ENCODE results near the gene BTNL2.
"Not testable (repeated sequence)": the region's sequence is repeated elsewhere in the genome, so short reads cannot be mapped to it uniquely, and the experiment has no call there.

BTNL2 gene, protein sequence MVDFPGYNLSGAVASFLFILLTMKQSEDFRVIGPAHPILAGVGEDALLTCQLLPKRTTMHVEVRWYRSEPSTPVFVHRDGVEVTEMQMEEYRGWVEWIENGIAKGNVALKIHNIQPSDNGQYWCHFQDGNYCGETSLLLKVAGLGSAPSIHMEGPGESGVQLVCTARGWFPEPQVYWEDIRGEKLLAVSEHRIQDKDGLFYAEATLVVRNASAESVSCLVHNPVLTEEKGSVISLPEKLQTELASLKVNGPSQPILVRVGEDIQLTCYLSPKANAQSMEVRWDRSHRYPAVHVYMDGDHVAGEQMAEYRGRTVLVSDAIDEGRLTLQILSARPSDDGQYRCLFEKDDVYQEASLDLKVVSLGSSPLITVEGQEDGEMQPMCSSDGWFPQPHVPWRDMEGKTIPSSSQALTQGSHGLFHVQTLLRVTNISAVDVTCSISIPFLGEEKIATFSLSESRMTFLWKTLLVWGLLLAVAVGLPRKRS

DNA sequence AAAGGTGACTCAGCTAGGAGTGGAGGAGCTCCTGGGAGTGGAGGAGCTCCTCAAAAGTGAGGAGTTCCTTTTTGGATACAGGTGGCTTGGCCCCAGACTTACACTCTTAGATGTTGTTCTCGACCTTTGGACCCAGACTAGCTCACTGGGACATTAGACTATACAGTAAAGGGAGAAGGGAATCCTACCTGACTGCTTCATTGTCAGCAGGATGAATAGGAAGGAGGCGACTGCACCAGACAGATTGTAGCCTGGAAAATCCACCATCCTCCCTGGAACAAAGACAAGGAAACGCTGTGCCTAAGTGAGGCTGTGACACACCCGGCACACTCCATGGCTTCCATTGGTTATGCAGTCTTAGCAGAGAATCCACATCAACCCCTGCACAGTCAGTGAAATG lies at the start of gene BTNL2:
Gene BTNL2, minus strand, starts transcription at position 325 of the 400 bp plus-strand sequence. Its CDS starts 58 bp downstream, at position 267.
- DNase-seq, result no peak

DNA sequence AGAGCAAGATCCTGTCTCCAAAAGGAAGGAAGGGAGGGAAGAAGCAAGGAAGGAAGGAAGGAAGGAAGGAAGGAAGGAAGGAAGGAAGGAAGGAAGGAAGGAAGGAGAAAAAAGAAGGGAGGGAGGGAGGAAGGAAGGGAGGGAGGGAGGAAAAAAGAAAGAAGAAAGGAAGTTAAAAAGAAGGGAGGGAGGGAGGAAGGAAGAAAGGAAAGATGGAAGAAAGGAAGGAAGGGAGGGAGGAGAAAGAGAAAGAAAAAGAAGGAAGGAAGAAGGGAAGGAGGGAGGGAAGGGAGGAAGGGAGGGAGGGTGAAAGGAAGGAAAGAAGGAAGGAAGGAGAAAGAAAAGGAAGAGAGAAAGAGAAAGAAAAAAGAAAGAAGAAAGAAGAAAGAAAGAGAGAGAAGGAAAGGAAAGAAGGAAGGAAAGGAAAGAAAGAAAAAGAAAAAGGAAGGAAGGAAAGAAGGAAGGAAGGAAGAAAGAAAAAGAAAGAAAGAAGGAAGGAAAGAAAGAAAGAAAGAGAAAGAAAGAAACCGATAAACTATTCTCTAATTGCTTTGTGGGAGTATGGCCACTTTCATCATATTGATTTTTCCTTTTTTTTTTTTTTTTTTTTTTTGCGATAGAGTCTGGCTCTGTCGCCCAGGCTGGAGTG lies 42.2 kb upstream of the BTNL2 start:
- DNase-seq, result no peak

DNA sequence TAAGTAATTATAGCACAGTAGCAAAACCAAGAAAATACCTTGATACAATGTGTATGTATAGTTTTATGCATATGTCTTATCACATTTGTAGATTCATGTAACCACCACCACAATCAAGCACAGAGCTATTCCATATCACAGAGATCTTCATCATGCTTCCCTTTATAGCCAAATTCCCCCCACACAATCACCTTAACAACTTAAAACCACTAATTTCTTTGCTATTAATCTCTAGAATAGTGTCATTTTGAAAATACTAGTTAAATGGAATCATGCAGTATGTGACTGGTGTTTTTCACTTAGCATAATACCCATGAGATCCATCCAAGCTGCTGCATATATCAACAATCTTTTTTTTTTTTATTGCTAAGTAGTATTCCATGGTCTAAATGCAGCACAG lies 41.0 kb upstream of the BTNL2 start:
- DNase-seq, result no peak

DNA sequence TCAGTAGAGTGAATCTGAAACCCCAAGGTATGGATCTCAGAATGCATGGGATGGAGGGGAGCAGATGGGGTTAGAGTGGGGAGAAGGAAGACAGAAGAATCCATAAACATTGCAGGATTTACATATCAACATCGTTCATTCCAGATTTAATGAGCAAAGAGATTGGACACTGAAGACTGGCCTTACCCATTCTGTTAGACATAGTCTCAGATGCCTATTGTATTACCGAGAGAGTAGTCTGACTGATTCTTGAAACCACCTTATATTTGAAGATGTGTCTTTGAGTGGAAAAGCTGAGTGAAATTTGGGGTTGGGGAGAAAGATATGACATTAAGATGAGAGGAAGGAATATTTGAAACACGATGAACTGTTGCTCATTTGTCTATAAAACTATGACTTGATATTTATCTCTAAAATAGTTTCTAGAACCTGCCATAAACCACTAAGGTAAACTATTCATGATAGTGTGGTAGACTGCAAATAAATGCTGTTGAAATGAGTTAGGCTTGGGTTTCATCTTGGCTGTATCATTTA lies 38.4 kb upstream of the BTNL2 start:
- no peak for DNase-seq

DNA sequence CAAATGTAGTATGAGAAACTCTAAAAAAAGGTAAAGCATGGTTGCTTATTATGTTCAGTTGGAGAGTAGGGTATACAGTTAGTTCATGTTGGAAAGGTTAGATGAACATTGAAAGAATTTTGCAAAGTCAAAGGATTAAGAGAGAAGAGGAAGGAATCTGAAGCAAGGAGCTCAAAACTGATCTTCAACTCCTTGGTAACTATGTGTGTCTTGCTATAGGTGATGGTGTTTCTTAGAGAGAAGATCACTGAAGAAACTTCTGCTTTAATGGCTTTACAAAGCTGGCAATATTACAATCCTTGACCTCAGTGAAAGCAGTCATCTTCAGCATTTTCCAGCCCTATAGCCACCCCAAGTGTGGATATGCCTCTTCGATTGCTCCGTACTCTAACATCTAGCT lies 37.5 kb upstream of the BTNL2 start:
- DNase-seq, result no peak

DNA sequence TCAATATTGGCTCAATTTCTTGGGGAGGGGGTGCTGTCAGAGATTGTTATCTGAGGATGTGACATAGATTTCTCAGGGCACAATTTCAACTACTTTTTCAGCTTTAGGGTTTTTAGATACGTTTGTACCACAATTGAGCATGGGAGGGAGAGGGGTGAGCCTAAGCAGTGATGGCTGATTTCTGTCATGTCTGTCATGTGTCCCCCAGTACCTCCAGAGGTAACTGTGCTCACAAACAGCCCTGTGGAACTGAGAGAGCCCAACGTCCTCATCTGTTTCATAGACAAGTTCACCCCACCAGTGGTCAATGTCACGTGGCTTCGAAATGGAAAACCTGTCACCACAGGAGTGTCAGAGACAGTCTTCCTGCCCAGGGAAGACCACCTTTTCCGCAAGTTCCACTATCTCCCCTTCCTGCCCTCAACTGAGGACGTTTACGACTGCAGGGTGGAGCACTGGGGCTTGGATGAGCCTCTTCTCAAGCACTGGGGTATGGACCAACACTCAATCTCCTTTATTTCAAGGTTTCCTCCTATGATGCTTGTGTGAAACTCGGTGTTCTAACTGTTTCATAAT lies 36.1 kb upstream of the BTNL2 start:
- DNase-seq, result no peak

DNA sequence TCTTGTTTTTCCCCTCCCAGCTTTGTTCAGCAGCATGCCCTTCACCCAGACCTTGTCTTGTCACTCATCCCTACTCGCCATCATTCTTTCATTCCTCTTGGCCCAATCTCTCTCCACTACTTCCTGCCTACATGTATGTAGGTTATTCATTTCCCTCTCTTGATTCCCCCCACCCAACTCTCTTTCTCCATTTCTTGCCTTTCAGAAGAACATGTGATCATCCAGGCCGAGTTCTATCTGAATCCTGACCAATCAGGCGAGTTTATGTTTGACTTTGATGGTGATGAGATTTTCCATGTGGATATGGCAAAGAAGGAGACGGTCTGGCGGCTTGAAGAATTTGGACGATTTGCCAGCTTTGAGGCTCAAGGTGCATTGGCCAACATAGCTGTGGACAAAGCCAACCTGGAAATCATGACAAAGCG lies 35.3 kb upstream of the BTNL2 start:
- no peak for DNase-seq

DNA sequence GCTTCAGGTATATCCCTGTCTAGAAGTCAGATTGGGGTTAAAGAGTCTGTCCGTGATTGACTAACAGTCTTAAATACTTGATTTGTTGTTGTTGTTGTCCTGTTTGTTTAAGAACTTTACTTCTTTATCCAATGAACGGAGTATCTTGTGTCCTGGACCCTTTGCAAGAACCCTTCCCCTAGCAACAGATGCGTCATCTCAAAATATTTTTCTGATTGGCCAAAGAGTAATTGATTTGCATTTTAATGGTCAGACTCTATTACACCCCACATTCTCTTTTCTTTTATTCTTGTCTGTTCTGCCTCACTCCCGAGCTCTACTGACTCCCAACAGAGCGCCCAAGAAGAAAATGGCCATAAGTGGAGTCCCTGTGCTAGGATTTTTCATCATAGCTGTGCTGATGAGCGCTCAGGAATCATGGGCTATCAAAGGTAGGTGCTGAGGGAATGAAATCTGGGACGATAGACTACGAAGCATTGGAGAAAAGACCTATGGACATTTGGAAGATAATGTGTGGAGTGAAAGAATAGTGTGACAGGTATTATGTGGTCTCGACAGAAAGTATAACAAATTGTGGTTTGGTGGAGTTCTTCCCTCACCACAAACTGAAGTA lies 32.7 kb upstream of the BTNL2 start, which contains the start of gene HLA-DRA:
Gene HLA-DRA, plus strand, starts transcription at position 286 of the 613 bp plus-strand sequence. Its CDS starts 64 bp downstream, at position 350.
- DNase-seq, result peak; percentile 7

DNA sequence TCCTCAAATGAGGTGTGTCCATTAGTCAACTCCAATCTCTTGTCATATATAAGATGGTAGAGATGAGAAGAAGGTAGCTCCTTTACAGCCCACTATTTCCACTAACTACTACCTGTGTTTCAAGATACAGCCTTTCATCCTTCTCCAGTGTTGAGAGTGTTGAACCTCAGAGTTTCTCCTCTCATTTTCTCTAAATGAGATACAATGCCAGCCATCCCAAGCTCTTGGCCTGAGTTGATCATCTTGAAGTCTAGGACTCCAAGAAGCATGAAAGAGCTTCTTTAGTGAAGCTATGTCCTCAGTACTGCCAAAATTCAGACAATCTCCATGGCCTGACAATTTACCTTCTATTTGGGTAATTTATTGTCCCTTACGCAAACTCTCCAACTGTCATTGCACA lies 32.2 kb upstream of the BTNL2 start:
- no peak for DNase-seq

DNA sequence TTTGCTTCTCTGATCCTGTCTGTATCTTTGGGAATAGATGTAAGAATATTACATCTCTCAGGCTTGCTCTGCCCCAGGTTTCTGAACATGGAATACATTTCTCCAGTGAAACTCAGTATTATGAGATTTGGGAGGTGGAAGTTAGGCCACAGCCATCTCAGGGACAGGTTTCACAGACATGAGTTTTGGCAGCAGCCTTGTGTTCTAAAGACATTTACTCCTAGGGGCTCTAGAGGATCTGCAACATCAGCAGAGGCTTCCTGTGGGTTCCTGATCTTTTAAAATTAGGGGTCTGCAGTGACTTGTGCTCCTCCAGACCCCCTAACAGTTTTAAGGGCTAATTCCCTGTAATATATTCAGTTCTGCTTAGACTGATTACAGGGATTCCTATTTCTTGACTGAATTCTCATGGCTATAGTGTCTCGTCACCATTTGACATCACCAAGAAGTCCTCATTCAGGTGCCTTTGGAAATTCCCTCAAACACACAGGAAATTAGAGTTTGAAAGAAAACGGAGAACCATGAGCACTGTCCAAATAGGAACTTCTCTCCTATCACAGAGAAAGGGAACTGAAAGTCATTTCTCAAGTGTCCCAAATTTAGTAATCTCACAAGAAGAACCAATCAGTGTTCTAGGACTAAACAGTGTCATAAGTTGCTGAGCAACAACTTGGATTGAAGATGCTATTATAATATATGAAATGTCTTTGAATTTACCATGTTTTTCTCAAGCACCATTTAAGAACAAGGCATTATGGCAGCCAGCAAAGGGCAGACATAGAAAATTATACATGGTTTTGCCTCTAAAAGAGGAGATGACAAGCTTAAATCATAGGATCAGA lies 30.2 kb upstream of the BTNL2 start:
- DNase-seq, result no peak

DNA sequence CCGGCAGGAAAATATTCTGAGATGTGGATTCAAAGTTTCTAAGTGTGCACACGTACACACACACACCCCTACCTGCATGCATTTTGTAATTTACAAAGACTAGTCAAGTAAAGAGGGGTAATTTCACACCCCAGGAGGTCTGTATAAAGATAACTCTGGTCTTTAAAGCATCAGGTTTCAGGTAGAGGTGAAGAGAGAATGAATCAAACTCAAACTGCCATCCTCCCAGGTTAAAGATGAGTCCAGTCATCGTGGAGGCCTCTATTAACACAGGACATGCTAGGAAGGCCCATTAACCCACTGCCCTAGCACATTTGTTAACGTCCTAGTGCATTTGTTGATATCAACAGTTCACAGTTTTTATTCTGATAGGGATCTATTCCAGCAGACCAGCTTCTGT lies 29.2 kb upstream of the BTNL2 start:
- DNase-seq, result no peak

DNA sequence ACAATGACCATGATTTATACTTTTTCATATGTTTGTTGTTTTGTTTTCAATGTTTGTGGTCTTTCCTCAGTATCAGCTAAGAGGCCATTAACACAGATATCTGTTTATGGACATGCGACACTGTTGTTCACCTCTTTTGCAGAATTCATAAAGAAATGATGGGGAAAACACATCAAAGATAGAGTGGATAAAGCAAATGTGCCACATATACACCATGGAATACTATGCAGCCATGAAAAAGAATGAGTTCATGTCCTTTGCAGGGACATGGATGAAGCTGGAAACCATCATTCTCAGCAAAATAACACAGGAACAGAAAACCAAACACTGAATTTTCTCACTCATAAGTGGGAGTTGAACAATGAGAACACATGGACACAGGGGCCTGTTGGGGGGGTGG lies 27.0 kb upstream of the BTNL2 start:
- DNase-seq, result not testable (repeated sequence)

DNA sequence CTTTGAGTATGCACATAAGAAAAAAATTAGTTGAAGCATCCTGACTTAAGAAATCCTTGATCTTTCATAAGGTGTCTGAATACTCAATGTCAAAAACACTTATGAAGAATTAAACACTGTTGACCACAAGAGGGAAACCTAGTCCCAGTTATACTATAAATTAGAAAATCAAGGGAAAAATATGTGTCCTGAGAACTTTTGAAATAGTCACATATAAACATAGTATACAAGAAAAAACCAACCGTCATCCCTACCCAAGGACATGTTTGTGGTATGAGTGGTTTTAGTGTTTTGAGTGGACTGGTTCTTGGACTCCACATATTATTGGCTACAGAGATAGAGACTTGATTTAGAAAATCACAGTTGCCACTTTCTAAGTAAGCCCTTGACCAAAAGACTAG lies 25.1 kb upstream of the BTNL2 start:
- DNase-seq, result no peak

DNA sequence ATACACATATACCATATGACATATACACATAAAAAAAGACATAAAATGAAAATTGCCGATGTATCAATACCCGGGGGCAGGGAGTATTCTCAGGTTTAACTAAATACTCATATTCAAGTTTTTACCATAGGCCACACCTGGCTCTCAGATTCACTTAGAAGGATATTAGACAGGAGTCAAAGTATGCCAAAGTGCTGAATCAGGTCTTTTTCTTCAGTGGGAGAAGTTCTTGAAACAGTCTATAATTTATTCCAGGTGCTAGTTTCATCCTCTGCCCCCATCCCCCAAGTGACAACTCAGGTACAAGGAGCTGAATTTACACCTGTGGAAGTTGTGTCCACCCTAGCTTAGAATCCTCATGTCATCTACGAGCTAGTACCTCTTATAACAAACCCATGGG lies 24.2 kb upstream of the BTNL2 start:
- DNase-seq, result no peak

DNA sequence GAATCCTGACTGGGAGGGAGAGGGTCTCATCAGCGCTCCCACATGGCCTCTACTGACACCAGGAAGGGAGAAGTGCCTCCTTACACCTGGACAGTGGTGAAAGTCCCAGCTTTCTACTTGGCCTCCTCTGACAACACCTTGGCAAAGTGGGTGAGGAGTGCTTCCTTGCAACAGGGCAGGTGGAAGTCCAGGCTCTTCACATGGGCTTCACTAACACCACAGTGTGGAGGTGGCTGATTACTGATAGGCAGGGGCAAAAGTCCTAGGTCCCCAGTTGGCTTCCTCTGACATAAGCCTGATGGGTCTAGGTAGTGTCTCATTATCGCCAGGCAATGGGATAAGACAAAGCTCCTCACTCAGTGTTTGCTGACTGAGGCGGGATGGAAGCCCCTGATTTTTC lies 23.2 kb upstream of the BTNL2 start:
- no peak for DNase-seq

DNA sequence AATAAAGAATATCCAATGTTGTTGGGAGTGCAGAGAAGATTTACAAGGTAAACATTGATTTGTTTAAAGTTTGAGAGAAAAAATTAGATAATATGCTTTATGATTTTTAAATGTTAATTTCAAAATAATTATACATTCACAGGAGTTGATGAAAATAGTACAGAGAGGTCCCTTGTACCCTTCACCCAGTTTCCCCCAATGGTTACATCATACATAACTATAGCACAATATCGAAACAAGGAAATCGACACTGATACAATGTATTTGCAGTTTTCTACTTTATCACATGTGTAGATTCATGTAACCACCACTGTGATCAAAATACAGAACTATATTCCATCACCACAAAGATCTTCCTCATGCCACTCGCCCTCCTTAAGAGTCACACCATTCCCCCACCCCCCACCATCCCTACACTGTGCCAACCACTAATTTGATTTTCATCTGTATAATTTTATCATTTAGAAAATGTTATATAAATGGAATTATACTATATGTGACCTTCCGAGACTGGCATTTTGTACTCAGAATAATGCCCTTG lies 21.0 kb upstream of the BTNL2 start:
- DNase-seq, result no peak

DNA sequence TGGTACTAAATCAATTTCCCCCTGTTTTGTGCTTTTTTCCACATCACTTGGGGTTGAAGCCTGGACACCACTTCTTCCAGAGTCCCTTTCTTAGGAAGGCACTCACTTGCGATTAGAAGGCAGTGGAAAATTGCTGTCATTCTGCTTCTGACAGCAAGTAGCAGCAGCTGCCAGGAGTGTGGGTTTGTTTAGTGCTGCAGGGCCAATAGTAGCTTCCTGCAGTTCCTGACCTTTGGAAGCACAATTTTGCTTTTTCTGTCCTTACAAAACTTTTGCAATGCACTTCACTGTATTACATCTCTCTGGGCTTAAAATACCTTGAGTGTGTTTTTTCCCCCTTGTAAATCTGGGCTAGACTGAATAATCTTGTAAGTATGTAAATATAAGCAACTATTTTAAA lies 20.2 kb upstream of the BTNL2 start:
- no peak for DNase-seq

DNA sequence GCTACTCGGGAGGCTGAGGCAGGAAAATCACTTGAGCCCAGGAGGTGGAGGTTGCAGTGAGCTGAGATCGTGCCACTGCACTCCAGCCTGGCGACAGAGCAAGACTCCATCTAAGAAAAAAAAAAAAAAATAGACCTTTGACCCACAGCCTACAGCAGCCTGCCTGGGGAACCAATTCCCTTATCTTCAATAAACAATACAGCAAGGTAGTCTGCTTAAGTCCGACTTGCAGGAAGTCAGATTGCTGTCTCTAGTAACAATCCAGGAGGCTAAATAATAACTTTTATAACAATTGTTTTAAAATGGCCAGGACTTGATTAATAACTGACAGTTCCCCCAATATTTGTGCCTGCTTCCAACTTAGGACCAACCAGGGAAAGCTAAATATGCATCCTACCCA lies 19.4 kb upstream of the BTNL2 start:
- no peak for DNase-seq

DNA sequence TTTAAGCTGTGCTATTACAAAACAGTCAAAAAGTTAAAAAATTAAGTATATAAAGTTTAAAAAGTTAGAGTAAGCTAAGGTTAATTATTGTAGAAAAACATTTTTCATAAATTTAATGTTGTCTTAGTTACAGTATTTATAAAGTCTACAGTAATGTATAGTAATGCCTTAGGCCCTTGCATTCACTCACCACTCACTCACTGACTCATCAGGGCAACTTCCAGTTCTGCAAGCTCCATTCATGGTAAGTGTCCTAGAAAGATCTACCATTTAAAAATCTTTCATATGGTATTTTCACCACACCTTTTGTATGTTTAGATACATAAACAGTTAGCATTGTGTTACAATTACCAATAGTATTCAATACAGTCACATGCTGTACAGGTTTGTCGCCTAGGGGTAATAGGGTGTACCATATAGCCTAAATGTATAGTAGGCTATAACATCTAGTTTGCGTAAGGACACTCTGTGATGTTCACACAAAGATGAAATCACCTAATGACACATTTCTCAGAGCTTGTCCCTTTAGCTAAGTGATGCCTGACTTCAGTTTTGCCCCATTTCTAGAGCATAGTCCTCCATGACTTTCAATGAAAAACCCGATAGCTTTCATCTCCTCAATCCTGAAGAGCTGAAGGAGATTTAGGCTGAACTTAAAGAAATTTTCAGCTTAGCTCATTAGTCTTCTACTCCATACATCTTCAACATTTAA lies 17.8 kb upstream of the BTNL2 start:
- no peak for DNase-seq

DNA sequence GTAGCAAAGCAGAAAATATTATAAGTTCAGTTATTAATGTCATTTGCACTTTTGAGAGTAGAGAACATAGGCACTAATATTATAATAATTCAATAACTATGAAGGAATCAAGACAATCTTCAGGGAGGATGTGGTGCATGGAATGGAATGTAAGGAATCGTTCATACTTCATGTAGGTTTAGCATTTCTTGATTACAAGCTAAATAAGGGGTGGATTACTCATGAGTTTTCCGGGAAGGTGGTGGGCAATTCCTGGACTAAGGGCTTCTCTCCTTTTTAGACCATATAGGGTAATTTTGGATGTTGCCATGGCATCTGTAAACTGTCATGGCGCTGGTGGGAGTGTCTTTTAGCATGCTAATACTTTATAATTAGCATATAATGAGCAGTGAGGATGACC lies 9.1 kb upstream of the BTNL2 start:
- DNase-seq, result no peak

DNA sequence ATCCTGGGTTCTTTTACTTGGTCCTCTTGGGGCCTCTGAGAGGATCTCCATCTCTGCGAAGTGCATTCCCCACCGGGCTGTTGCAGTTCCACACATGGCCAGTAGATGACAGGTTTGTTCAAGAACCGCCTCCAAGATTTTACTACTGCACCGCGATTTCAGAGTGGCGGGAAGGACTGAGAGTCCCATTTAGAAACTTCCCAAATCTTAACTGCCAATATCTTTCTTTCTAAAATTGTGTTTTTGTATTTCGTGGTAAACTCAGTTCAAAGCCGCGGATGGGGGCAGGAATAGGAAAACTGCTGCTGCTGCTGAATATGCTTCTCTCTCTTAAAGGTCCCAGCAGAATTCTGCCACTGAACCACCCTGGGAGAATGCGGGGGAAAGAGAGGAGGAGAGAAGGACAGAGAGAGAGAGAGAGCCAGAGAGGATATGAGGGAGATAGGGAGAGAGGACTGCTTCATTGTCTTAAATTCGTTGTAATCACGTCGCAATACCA lies 8.6 kb upstream of the BTNL2 start:
- DNase-seq, result peak; percentile 9
